Brain microvascular endothelial cell (primary cell): ENCODE measurements around the gene PPP1R3A.

Experiments
- DNase-seq: peaks from one replicate; pipeline ENCODE4 v3.0.0-alpha.2; 2020
- H3K27ac ChIP-seq: fragments of 250-450 bp; sonication (Bioruptor Pico); 2 replicates; pipeline ENCODE4 v1.5.1; 2020; ENCODE audit warnings: mild to moderate bottlenecking, moderate library complexity
- H3K27me3 ChIP-seq: fragments of 250-450 bp; sonication (Bioruptor Pico); replicated peaks from 2 replicates; pipeline ENCODE4 v1.5.1; 2020; ENCODE audit warnings: mild to moderate bottlenecking
- H3K36me3 ChIP-seq: fragments of 250-450 bp; sonication (Bioruptor Pico); replicated peaks from 2 replicates; pipeline ENCODE4 v1.5.1; 2020; ENCODE audit warnings: mild to moderate bottlenecking
- H3K4me3 ChIP-seq: 2 replicates; pipeline ENCODE4 v1.5.1; 2011; ENCODE audit warnings: low read depth, mild to moderate bottlenecking, control low read depth, low read length, moderate library complexity
- in situ Hi-C: cut with HindIII; loops from 2 replicates; pipeline ENCODE4 v1.10.0; 2017; ENCODE audit warnings: low sequenced_read_pairs, low pct_ligation_motif_present
- TF ChIP-seq, protein P1 (sequence below): IDR thresholded peaks from 2 replicates; pipeline ENCODE4 v1.5.1; 2011; ENCODE audit warnings: low read depth, mild to moderate bottlenecking, moderate library complexity, low read length, control low read depth, inconsistent platforms; ENCODE audit errors: missing control alignments

PPP1R3A gene

DNA sequence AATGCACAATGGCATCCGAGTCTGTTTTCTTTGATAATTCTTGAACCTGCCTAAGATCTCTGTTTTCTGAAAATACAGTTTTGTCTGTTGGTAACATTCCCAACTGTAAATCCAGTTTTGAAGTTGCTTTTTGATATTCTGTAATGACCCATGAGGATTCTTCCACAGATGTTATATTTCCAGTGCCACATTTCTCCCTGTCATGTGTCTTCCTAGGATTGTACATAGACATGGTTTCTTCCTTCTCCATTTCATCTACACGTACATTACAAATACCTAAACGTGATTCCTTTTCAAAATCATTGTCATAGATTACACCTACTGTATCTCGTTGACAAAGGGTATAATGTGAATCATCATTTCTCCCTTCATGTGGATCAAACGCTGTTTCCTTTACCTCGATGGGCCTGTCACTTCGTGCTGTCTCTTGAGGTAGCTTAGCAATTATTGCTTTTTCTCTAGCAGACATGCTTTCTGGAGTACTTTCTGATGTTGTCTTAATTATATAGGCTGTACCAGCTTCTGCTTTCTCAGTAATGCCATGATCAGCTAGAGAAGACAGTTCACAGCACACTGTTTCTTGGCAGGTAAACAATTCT lies 40.3 kb downstream of the PPP1R3A start:
- Histone ChIP-seq H3K27me3 (no peaks in the 10 kb centered on the region), H3K36me3 (no peaks in the 10 kb centered on the region), H3K4me3 (no peak overlapping the region), H3K27ac (no peak overlapping the region)
- DNase-seq, result no peak
- in situ Hi-C loops, result no loop called here
- TF ChIP-seq, protein P1, sequence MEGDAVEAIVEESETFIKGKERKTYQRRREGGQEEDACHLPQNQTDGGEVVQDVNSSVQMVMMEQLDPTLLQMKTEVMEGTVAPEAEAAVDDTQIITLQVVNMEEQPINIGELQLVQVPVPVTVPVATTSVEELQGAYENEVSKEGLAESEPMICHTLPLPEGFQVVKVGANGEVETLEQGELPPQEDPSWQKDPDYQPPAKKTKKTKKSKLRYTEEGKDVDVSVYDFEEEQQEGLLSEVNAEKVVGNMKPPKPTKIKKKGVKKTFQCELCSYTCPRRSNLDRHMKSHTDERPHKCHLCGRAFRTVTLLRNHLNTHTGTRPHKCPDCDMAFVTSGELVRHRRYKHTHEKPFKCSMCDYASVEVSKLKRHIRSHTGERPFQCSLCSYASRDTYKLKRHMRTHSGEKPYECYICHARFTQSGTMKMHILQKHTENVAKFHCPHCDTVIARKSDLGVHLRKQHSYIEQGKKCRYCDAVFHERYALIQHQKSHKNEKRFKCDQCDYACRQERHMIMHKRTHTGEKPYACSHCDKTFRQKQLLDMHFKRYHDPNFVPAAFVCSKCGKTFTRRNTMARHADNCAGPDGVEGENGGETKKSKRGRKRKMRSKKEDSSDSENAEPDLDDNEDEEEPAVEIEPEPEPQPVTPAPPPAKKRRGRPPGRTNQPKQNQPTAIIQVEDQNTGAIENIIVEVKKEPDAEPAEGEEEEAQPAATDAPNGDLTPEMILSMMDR, result no peak

DNA sequence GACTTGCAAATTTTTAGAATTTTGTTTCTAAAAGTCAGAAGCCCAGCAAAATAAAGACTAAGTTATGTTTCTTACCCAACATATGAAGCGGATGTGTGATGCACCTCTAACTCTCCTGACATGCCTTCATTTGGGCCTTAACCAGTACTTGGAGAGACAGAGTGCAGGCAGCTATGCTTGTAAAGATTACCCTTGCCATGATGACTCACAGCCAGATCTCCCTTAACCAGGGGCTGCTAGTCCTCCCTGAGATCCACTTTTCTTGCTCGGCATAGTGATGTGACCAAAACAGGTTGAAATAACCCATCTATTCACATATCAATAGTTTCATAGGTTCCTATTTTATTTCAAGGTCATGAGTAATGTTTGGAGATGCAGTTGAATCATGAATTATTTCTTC lies 43.6 kb downstream of the PPP1R3A start:
- no peak overlapping the region for H3K4me3 ChIP-seq
- H3K36me3 ChIP-seq, result no peaks in the 10 kb centered on the region
- no peaks in the 10 kb centered on the region for H3K27me3 ChIP-seq
- TF ChIP-seq, protein P1, result no peak
- DNase-seq, result no peak
- in situ Hi-C loops, result no loop called here
- no peak overlapping the region for H3K27ac ChIP-seq

DNA sequence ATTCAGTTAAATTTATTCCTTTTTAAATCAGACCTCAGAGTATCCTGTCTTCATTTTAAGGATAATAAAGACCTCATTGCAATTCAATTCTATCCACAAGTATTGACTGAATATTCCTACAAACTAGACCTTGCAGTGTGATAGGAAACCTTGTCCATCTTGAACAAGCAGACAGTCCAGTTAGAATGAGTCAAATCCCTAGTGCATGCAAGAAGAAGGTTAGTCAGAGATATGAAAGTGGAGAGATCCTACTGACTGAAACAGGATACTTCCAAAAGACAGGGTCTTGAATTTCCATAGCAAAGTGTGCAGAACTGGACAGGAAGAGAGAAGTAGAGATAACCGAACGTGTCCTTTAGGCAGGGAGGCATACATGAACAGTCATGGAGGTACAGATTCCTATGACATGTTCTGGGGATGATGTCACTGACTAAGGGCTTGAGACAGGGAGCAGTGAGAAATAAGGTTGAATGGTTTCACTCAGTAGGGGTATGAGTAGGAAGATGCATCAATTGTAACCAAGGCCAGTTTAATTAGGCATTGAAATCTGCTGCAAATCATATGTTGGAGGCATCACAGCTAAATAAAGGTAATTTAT lies 45.2 kb downstream of the PPP1R3A start:
- H3K36me3 ChIP-seq, result no peaks in the 10 kb centered on the region
- DNase-seq, result peak; percentile 51
- TF ChIP-seq, protein P1, result no peak
- no peaks in the 10 kb centered on the region for H3K27me3 ChIP-seq
- H3K27ac ChIP-seq, result no peak overlapping the region
- in situ Hi-C loops, result no loop called here
- no peak overlapping the region for H3K4me3 ChIP-seq

DNA sequence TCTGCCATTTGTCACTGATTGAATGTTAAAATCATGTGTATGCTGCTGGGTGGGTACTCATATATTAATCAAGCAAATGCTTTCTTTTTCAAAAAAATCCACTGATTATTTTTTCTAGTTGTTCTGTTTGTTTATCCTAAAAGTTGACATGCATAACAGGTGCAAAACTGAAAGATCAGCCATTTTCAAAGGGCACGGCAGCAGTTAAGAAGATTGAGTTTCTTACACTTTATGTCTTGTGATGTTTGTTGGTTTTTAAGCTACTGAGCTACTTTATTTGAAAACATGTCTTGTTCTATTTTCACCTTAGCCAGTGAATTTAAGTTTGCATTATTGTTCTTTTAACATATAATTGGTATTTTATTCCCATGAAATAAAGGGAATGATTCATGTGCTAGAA lies 45.8 kb downstream of the PPP1R3A start:
- H3K27me3 ChIP-seq, result no peaks in the 10 kb centered on the region
- no peak overlapping the region for H3K4me3 ChIP-seq
- TF ChIP-seq, protein P1, result no peak
- in situ Hi-C loops, result no loop called here
- no peak for DNase-seq
- H3K27ac ChIP-seq, result no peak overlapping the region
- no peaks in the 10 kb centered on the region for H3K36me3 ChIP-seq

DNA sequence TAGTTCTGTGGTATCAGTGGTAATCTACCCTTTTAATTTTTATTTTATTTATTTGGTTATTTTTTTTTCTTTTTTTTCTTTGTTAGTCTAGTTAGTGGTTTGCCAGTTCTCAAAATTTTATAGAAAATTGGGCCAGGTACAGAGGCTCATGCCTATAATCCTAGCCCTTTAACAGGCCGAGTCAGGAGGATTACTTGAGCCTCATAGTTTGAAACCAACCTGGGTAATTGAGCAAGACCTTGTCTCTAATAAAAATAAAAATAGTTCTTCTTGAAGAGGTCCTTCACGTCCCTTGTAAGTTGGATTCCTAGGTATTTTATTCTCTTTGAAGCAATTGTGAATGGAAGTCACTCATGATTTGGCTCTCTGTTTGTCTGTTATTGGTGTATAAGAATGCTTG lies 51.5 kb downstream of the PPP1R3A start:
- Histone ChIP-seq H3K4me3 (no peak overlapping the region), H3K27ac (no peak overlapping the region), H3K27me3 (no peaks in the 10 kb centered on the region), H3K36me3 (no peaks in the 10 kb centered on the region)
- in situ Hi-C loops, result no loop called here
- TF ChIP-seq, protein P1, result no peak
- no peak for DNase-seq

DNA sequence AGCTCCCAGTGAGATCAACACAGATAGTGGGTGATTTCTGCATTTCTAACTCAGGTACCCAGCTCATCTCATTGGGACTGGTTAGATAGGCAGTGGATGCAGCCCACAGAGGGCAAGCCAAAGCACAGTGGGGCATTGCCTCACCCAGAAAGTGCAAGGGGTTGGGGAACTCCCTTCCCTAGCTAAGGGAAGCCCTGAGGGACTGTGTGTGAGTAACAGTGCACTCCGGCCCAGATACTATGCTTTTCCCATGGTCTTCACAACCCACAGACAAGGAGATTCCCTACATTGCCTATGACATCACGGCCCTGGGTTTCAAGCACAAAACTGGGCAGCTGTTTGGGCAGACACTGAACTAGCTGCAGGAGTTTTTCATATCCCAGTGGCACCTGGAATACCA lies 62.8 kb downstream of the PPP1R3A start:
- Histone ChIP-seq H3K27me3 (no peaks in the 10 kb centered on the region), H3K27ac (no peak overlapping the region), H3K4me3 (no peak overlapping the region), H3K36me3 (no peaks in the 10 kb centered on the region)
- TF ChIP-seq, protein P1, result no peak
- in situ Hi-C loops, result no loop called here
- no peak for DNase-seq
